ENCODE measurements around the gene SNAP29.
"Not testable (repeated sequence)": the region's sequence is repeated elsewhere in the genome, so short reads cannot be mapped to it uniquely, and the experiment has no call there.

Gene SNAP29

GRCh38 chr22:20834725-20835124 is 24.1 kb upstream of the SNAP29 start:
- no peak for DNase-seq (ENCODE audit: low spot score)

- DNase-seq (ENCODE audit: low spot score) = no peak
Observed at GRCh38 chr22:20836987-20837823, 21.6 kb upstream of the SNAP29 start.

- not testable (repeated sequence) for DNase-seq (ENCODE audit: low spot score)
Observed at GRCh38 chr22:20839354-20839753, 19.5 kb upstream of the SNAP29 start.

GRCh38 chr22:20839837-20840645 is 18.8 kb upstream of the SNAP29 start:
- no peak for DNase-seq (ENCODE audit: low spot score)

DNA sequence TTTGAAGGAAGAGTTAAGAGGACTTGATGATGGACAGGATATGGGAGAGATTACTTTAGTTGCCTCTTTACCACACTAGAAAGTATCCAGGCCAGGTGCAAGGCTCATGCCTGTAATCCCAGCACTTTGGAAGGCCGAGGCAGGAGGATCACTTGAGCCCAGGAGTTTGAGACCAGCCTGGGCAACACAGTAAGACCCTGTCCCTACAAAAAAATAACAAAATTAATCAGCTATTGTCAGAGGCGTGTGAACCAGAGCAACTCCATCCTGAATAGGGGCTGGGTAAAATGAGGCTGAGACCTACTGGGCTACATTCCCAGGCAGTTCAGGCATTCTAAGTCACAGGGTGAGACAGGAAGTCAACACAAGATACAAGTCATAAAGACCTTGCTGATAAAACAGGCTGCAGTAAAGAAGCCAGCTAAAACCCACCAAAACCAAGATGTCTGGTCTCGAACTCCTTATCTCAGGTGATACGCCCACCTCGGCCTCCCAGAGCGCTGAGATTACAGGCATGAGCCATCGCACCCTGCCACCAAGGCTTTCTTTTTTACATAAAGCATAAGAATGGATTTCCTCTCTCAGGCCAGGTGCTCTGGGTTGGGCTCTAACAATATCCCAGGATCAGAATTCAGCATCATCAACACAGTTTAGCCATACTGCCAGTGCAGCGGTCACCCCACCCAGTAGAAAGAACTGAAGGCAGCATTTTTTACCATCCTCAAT is 18.0 kb upstream of the SNAP29 start:
- DNase-seq (ENCODE audit: low spot score) = no peak

DNA sequence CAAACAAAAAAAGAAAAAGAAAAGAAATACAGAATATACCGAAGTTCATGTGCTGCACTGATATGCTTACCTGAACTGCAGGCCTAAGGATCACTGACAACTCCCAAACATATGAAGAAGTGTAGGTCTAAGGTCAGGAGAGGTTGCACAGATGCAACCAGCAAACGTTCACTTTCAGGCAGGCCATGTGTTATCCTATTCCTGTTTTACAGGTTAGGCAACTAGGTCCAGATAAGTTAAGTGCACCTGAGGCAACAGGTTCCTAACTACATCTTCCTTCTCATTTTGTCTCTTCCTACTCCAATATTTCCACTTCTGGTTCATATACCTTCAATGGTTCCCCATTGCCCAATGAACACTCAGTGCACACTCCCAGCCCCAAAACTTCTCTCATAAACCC is 15.3 kb upstream of the SNAP29 start:
- no peak for DNase-seq (ENCODE audit: low spot score)

GRCh38 chr22:20844055-20845037 is 14.5 kb upstream of the SNAP29 start:
- DNase-seq (ENCODE audit: low spot score) = no peak

- no peak for DNase-seq (ENCODE audit: low spot score)
Observed at GRCh38 chr22:20847318-20847822, 11.4 kb upstream of the SNAP29 start.

DNA sequence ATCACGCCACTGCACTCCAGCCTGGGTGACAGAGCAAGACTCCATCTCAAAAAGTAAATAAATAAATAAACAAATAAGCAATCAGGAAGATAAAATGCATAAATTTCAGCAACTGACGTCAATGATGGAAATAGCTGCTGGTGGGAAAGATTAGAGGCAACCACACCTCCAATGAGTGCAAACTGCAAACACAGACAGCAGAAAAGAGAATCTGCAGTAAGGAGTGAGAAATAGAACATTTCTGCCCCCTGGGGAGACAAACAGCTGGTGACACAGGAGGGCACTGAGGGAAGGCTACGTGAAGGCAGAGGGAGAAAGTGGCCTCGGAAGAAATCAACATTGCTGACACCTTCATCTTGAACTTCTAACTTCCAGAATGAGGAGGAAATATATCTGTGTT is 6.7 kb upstream of the SNAP29 start:
- DNase-seq (ENCODE audit: low spot score) = no peak

- DNase-seq (ENCODE audit: low spot score) = no peak
Observed at GRCh38 chr22:20852503-20852902, 6.3 kb upstream of the SNAP29 start.

DNA sequence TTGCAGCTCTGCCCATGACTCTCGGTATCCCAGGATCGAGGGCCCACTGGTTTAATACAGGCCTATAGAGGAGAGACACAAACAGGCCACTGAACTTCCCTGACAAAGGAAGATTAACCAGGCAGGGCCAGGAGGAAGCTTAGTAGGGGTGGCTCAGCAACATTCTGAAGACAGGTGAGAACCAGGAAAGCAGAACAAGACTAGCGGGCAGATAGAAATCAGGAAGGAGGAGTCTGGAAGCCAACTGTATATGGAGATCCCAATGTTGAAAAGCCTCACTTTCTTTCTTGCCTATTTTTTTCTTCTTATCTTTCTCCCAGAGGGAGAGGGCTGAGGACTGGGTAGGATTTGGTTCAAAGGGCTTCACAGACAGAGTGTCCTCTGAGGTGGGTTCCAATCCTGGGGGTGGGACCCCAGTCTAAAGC is 5.6 kb upstream of the SNAP29 start:
- no peak for DNase-seq (ENCODE audit: low spot score)

- no peak for DNase-seq (ENCODE audit: low spot score)
Observed at GRCh38 chr22:20857247-20857643, 1.6 kb upstream of the SNAP29 start.

GRCh38 chr22:20857838-20858614 is 781 bp upstream of the SNAP29 start:
- peak; percentile 87 for DNase-seq (ENCODE audit: low spot score)

DNA sequence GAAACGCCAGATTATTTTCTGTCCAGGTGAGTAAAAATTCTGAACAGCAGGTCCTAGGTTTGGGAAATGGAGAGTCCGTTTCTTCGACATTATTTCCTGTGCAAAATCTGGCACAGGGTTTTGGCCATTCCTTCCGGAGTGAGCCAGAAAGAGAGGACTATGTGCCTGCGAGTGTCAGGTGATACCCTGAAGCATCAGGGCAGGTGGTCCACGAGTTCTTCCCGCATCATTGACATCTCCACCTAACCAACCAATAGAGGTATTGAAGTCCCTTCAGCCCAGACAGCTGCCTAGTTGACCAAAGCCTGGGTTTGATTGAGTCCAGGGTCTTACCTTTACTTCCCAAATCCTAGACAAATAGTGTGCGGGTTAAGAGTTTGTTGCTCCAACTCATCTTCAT is 808 bp downstream of the SNAP29 start:
- DNase-seq (ENCODE audit: low spot score) = no peak

DNA sequence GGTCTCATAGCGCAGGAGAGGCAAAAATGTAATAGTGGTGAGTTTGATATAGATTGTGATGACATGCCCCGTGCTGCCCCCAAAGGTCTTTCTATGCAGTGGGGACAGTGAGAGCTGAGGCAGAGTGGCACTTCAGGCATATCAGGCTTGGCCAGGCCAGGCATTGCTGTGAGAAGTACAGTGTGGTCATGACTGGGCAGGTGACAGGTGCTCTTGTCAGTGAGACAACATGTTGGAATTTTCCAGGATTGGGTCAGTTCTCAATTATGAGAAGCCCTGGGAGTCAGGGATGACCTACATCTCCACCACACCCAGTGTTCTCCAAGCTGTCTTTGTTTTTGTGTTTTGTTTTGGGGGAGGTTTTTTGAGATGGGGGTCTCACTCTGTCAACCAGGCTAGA is 3.7 kb downstream of the SNAP29 start:
- no peak for DNase-seq (ENCODE audit: low spot score)

GRCh38 chr22:20863366-20863765 is 4.6 kb downstream of the SNAP29 start:
- no peak for DNase-seq (ENCODE audit: low spot score)

DNA sequence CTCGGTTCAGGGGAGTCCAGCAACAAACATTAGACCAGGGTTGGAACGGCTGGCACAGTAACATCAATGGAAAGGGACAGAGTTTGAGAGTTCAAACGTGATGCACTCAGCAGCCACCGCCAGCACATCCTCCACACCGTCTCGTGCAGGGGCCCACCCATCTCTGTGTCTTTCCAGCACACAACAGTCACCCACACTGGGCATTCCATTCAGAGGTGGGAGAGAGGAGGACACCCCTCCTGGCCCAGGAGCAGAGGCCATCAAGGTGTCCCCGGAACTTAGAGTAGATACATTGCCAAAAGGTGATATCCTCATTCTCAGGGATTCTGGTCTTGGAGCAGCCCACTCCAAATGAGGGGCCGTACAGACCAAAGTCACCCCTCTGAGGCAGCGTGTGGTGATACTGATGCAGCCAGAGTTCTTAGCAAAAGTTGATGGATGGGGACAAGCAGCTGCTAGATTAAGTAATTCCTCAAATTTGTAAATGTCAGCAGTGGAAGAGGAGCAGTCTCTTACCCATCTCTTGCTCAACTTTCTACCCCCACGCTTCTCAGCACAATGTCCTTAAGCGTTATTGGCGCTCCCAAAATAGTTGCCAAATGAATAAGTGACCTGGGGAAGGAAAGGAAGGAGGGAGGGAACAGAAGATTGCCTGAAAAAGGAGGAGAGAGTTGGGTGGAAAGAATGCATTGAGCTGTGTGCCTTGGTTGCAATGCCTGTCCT is 5.5 kb downstream of the SNAP29 start:
- DNase-seq (ENCODE audit: low spot score) = no peak

DNA sequence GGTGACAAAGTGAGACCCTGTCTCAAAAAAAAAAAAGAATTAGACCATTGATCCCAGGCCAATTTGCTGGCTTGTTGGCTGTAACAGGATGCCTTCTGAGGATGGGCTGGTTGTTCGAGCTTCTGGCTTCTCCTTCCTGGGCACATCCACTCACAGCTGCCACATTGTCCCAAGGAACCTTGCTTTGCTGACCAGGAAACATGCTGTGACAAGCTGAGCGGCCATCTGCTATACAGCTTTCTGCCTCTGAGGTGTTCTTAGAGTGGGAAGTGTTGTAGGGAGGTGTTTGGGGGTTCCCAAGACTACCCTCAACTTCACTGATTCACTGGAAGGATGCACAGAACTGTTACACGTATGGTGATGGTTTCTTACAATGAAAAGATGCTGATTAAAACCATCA is 6.5 kb downstream of the SNAP29 start:
- no peak for DNase-seq (ENCODE audit: low spot score)

GRCh38 chr22:20865875-20866445 is 7.2 kb downstream of the SNAP29 start:
- no peak for DNase-seq (ENCODE audit: low spot score)
